Activated CD4-positive, CD25-positive, alpha-beta regulatory T cell treated with anti-CD3 and anti-CD28 coated beads, Interleukin-2, amount 50 U/mL, for 16 hours (primary cell): ENCODE measurements around the gene KISS1.

Experiments used
- DNase-seq: peaks from one replicate; pipeline ENCODE4 v3.0.0-alpha.2; 2020; ENCODE audit warnings: low read depth, low spot score

KISS1 gene

DNA sequence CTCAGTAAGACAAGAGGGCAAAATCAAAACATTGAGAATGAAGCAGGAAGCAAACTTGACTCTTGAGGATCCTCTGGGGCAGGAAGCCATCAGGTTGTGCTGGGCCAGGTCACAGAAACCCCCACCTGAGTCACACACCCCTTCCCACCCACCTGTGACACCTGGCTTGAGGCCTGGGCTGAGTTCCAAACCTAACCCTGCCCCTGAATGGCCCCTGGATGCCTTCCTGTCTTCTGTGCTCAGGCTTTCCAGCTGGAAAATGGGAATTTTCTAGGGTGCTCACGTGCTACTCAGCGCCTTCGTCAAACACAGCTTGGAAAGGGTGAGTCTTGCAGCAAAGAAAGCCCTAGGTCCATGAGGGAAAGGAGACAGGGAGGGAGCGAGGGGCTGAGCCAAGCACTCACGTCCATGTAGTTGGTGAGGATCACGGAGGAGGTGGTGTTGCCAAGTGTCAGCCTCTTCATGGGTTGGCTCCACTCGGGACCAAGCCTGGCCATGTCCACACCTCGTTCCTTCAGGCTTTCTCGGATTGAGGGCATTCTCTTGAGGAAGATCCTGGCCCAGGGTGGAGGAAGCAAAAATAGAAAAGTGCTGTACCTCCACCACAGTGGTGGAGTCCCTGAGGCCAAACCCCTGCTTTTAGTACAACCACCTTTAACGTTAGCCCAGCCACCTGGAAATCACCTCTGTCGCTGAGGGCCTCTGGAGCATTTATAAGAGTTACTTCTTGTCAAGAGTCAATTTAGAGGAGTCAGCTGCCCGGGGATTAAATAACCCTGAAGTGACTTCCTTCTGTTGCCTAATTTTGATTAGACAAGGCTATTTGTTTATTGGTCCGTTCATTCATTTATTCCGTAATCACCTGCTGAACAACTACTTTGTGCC is 34.4 kb downstream of the KISS1 start:
- DNase-seq, result no peak

DNA sequence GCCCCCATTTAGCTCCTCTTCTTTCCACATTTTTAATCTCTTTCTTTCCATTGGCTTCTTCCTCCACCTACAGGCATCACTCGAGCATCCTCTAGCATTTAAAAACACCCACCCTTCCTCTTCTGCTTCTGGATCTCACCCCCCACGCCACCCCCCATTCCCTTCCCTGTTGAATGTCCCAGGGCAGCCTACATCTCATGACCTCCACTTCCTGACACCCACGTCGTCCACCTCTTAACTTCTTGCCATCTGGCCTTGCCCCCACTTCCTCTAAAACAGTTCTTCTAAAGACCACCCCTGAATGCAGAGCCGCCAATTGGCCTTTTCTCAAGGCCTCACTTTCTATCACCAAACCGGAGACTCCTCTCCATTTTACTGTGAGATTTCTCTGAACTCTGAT is 38.3 kb downstream of the KISS1 start:
- no peak for DNase-seq

DNA sequence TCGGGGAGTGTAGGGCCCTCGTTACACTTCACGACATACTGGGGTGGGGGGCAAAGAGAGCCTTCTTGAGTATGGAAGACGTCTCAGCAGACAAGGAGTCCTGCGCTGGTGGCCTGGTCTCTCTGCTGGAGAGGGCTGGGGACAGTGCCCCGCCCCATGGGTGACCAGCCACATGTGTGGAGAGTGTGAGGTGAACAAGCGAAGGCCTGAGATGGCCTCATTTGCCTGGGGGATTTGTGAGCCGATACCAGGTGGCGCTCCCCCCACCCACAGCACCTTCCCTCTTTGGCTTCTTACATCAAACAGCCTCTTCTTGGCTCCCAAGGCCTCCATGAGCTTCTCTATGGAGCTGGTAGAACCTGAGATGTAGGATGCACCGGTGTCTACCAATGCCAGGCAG is 40.4 kb downstream of the KISS1 start:
- DNase-seq, result no peak

DNA sequence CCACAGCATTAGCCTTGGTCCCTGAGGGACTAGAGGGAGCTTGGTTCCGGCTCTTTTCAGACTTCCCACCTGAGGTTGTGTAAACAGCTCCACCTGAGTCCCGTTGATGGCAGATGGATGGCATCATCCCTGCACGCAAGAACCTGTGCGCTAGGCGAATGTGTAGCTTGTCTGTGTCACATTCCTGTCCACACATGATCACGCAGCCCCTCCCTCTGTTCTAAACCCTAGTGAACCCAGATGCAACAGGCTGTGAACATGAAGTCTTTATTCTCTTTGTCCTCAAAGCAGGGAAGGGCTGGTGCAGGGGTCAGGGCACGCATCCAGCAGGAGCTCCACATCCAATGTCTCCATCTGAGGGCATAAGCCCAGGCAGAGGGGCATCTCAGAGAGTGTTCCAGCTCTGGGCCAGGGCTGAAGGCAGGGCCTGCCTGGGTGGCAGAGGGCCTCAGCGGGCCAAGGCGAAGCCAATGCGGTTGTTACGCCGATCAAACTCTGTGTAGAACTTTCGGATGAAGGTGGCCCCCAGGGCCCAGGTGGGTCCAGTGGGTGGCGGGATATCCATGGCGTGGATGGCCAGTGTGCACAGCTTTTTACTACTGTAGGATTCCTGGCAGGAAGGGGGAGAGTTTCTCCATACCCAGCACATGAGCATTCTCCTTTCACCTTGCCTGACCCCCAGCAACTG is 41.6 kb downstream of the KISS1 start:
- DNase-seq, result no peak

DNA sequence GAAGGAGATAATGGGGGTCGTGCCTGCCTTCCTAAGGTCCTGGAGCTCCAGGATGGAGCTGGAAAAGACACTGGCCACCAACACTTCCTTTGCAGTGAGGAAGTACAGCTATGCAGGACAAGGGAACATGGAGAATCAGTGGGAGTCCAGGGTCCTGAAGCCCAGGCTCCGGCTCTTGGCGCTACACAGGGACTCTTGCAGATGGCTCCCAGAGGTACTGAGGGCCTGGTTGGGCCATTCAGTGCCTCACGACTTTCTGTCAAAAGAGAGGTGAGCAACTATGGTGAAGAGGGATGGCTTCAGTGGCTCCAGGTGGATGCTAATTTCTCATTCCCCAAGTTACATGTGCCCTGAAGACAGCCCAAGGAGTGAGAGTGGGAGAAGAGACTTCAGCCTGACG is 42.6 kb downstream of the KISS1 start:
- DNase-seq, result no peak

DNA sequence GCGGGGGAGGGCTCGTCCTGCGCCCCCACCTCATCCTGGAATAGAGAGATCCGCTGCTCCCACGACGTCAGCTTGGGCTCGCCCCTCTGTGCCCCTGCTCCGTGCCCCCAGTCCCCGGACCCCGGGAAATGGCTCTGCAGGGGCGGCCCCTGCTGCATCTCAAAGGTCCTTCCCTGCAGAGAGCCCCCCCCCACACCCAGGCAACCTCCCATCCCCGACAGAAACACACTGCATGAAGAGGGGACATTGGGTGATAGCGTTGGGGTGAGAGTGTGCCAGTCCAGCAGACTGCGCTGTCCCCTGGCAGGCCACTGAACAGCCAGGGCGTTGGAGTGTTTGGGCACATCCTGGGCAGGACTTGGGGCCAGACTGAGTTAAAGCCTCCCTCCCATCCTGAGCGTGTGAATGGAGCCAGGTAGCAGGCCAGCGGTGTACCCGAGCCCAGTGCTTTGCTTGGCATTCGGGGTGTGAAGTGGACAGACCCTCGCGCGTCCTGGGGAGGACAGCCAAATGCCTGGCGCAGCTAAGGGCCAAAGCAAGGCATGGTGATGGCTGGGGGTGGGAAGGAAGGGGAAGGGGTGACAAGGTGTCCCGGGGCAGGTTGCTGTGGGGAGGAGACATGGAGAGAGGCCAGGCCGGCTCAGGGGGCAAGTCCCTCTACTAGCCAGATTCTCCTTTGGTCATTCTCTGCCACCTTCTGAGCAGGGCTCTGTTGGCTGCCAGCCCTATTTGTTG is 43.8 kb downstream of the KISS1 start:
- no peak for DNase-seq

DNA sequence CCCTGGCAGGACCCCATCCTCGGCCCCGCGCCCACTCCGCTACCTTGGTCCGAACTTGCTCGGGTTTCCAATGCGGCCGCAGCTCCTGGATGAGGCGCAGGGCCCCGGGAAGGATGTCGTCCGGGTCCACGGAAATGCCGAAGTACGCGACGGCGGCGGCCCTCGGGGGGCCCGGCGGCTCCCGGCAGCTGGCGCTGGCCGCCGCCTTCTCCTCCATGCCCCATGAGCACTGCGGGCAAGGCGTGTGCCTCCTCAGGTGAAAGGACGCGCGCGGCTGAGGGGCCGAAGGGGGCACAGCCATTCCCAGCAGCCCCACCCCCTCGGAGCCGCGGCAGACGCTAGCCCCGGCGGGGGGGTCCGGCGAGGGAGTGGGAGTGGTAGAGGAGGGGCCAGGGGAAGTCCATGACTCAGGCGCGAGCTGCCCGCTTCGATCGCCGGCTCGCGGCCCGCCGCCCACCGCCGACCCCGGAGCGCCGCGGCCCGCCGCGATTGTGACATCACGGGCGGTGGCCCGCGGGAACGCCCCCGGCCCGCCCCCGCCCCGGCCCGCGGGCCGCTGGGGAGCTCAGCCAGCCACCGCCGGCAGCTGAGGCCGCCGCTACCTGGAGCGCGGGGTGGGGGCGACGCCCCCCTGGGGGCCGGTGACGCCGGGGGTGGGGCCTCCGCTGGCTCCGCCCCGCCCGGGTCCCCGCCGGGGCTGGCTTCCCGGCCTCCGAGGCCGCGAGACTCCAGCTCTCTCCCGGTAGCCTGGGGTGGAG is 44.6 kb downstream of the KISS1 start, which contains the start of gene ETNK2:
Gene ETNK2, minus strand, starts transcription at position 493 of the 758 bp plus-strand sequence. Its CDS starts 192 bp downstream, at position 301.
- no peak for DNase-seq

DNA sequence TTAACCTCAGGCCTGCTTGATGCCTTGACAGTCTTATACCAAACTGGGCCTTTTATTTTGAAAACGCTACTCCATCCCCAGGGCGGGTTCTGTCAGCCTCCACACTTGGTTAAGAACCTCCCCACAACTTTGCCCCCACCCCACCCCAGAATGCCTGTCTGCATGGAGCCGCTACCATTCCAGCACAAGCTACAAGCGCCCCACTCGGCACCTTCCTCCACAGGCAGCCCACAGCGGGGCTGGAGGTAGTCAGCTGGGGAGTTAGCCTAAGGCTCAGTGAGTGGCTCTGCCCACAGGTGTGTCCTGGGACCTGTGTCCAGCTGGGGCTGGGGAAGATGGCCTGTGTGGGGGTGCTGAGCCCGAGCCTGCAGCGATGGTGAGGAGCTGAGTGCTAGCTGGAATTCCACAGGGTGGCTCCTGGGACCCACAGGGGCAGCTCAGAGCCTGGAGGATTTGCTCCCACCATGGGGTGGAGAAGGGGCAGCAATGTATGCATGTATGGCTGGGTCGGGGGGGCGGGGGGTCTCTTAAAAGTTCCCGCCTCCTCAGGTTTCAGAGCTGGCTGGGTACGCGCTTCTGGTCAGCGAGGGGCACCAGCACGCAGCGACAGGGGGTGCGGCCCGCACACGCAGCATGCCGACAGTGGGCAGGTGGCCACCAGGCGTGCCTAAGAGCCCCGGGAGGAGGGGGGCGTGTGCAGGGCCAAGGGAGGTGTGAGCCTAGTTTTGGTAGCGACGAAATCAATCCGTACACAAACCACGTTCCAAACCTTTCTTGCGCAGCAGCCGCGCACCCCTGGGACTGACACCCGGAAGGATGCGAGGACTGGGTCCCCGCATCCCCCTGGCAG is 45.4 kb downstream of the KISS1 start:
- no peak for DNase-seq

DNA sequence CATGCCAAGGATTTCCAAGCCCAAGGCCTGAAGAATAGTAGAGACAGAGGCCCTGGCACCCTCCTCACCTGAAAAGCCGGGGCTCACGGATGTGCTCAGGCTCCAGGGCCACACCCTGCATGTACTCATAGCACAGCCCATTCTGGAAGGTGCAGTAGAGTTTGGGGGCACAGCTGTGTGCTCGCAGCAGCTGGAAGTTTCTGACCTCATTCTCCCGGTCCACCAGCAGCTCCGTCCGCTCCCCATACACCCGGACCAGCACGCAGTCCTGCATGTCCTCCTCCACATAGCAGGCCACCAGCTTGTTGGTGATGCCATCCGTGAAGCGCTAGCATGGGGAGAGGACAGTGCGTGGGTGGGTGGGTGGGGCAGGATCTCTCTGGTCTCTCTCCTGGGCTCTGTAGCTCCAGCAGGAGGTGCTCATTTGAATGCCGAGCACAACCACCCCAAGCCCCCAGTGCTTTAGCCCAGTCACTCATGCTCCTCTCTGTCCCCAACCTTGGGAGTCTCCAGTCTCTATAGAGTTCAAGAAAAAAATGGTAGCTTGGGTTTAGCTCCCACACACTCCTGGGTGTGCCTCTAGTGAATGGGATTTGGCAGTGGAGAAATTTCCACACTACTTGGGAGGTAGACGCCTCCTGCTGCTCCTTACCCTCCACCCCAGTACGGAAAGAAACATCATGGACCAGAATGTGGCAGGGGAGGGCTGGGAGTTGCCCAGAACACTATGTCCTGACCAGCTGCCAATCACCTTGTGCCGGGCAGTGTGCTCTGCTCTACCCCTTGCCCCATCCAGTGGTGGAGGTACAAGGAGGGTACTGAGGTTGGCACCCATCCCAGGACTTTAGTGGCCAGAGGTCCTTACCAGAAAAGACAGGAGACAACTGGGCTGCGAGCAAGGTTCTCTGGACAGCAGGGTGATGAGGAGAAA is 46.4 kb downstream of the KISS1 start:
- no peak for DNase-seq

DNA sequence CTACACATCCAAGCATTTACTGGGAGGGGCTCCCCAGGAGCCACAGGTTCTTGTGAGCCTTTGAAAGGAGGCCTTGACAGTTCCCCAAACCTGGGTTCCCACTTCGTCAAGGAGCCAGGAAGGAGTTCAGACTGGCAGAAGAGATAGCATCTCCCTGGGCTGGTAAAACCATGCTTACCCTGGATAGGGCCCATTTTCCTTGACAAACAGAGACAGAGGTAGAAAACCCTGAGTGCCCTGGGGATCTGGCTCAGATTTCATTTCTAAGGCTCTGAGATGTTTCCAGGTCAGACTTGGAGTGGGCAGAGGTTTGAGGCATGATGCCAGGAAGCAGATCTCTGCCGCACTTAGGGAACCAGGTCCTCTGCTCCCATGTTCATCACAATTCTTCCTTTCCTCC is 47.2 kb downstream of the KISS1 start:
- DNase-seq, result no peak

DNA sequence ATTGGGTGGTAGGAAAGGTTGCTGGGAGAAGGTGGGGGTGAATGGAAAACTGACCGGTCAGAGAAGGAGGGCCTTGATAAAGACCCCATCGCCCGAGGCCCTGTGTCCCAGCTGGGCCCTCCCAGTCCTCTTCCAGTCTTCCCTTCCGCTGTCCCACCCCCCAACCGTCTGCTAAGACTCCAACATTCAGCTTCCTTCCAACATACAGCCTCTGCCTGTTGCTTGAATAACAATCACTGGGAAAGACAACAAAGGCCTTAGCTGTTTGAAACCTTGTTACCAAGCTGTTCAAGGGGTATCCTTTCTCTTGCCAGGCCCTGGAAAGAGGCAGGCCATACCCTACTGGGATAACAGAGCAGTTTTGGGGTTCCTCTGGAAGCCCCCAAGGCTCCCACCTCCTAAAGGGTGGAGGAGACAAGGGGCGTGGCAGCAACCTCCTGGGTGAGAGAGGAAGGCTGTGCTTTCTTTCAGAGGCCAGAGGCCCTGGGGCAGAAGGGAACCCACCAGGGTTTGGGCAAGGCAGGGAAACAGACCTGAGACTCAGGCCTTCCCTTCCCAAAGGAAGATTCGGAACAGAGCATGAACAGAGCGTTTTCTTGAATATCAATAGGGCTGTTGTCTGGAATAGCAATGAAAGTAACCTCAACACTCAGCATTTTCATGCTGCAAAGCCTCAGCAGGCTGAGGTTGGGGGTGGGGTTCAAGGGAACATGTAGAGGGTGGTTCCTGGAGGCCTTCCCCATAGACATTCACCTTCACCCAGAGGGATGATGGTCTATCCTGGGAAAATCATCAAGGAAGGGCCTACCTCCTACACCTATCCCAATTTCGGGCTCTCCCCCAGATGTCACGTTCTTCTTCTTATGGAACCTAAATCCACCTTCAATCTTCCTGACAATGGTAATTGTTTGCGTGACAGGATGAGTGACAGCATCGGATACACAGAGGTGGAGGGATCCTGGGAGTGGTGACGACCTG is 48.6 kb downstream of the KISS1 start:
- DNase-seq, result no peak

DNA sequence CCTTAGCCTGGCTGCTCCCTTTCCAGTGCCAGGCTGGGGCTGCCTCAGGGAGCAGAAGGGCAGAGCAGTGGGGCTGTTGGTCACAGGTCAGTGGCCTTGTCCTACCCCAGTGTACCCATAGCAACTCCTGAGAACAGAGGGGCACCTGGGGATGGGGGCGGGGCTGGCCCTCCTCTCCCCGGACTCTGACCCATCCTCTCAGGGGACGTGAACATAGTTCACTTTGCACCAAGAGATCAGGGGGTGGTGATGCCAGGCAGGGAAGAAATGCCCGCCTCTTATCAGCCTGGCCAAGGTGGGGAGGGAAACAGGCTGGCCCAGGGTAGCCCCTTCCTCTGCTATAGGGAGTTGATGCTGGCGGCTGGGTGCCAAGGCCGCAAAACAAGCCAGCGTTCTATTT is 49.3 kb downstream of the KISS1 start:
- no peak for DNase-seq

DNA sequence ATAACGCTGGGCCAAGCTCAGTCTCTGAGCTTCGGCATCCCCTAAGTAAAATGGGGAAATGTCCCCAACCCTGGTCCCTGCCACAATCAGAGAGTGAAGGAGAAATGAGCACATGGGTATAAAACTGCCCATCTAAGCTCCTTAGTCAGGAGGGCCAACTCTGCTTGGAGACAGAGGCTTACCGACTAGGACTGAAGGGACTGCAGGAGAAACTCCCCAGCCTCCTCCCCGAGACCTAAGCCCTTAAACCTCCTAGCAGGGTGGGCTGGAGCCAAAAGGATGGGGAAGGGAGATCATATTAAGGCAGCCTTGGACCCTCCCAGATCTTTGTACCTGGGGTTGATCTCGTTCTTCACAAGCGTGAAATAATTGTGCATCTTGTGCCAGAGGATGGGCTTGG is 50.0 kb downstream of the KISS1 start:
- DNase-seq, result no peak

DNA sequence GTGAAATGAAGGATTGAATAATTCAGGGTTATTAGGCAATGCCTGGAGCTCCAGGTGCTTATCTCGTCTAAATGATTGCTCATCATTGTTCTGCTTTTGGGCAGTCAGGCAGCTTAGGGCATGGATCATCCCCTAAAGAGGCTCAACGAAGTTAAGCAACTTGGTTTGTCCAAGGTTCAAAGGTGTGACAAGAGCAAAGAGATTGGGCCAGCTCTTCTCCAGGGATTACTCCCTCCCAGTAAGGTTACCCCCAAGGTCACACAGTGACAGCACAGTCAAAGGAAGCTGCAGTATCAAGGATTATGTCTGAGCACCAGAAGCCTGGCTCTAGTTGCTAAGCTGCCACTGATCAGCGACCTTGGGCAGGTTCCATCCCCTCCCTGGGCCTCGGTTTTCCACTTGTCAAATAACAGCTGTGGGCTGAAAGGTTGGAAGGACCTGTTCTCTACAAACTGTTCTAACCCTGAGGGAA is 51.2 kb downstream of the KISS1 start:
- no peak for DNase-seq

DNA sequence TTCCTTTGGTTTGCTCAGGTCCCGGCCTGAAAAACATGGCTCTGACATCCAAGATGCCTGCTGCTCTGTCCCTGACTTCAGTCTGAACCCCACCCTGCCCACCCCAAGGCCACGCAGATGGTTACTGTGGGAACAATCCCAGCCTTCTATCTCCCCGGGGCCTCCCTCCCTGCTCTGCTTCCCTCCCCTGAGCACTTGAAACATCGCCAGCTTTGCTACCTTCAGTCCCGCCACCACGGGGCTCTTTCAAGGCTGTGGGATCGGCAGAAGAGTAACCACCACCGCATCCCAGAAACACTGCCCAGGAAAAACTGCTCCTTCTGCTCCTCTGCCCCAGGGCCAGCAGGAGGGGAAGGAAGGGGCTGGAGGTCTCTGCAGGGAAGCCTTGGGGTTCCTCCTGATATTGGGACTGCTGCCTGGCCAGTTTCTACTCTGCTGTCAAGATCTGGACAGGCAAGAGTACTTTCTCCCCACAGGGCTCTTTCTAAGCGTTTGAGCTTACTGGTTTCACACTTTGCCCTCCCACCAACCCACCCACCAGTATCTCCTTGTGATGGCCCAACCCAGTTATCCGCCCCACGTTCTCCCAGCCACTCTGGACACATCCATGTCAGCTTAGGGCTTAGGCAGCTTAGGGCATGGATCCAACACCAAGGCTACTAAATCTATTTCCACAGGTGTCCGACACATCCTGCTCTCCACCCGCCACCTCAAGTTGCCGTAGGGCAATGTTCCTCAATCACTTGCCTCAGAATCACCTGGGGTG is 52.8 kb downstream of the KISS1 start:
- no peak for DNase-seq

DNA sequence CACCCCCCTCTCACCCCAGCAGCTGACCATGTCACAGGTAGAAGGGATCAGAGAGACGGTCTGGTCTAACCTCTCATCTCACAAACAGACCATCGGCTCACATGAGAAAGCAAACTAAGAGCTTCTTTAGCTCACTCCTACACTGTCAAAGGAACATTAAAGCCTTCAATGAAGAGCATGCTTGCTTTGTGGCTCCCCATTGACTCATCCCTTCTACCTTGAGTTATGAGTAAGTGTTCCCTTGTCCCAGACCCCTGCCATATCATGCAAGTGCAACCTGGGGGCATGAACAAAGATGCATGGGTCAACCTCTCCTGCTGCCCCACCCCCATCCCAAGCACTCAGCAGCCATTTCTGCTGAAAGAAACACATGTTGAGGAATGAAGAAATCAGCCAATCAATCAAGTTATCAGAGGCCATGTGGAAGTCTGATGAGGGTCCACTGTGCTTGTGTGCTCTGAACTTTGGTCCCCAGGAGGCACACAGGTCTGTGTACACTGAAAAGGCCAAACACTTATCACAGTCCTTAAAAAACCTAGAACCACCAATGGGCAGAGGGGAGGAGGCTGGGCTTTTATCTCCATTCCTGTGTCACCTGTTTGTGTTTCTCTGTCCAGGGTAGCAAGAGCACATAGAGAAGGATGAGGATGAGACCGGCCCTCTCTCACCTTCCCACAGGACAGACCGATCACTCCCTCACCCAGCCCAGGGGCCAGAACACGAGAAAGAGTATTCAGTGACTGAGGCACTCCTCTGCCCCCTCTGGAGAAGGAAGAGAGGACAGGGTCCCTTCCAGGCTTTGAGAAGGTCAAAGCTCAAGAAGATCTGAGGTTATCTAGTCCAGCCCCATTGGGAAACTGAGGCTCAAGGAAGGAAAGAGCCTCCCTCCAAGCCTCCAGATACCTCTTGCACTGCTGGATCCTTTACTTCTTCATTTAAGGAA is 54.0 kb downstream of the KISS1 start:
- no peak for DNase-seq
